ENCODE results near the gene SLC9A9.

- TF ChIP-seq CTCF (IDR thresholded peaks at IDR 0.05): no peak
- TF ChIP-seq POLR2A (IDR thresholded peaks at IDR 0.05): no peak
These were observed 423.4 kb downstream of the SLC9A9 start for GRCh38 chr3:143424874-143425273.

All from uterus (tissue), 2 donors.